Measurements from ENCODE around the gene MAPKAP1.

DNA sequence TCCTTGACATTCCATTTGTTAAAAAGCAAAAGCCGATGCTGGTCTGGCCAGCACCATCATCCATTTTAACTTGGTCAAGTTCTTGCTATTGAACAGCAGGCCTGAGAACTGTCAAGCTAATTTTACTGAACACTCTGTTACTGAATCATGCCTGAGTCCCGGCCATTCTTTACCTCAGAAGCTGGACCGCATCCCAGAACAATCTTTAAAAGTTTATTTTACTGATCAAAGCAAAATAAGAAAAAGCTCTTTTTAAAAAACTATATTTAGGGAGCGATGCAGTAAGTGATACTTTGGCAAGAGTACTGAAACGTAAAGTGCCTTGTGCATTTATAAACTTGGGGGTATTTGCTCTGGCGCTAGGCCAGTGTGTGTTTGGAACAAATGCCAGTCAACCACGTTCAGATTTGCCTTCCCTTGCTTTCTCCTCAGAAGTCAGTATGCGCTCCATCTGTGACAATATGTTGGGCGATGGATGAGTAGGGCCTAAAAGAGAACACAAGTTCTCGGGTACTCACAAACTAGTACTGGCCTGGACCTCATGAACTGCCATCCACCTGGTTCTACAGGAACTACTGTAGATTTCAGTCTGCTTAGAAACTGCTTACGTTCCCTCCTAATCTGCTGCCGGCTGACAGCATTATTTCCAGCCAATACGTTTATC is 161.9 kb downstream of the MAPKAP1 start:
- TF ChIP-seq CTCF (IDR thresholded peaks at IDR 0.05) = no peak
- TF ChIP-seq POLR2AphosphoS5 (IDR thresholded peaks at IDR 0.05) = peak; percentile 89

All from gastroesophageal sphincter (tissue), 3 donors.